HuH-7.5 (cell line): ENCODE results near the gene OS9.

Source experiments
- DNase-seq: peaks from one replicate; pipeline ENCODE4 v3.0.0; 2011; ENCODE audit warnings: low spot score

OS9 gene

DNA sequence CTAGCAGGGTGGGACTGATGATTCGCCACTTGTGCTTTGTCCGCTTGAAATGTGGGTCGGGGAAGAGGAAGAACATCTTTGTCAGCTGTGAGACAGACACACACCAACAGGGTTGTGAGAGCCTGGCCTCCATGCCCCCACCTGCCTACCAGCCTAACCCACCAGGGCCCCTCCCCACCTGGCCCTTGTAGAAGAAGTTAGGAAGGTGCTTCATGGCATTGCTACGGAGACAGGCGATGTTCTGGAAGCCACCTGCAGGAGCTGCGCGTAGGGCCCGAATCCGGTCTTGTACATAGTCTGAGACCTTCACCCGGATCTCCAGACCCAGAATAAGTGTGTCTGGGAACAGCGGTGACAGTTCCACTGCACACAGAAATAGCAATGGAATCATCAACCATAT, 75.7 kb downstream of the OS9 start:
- no peak for DNase-seq

DNA sequence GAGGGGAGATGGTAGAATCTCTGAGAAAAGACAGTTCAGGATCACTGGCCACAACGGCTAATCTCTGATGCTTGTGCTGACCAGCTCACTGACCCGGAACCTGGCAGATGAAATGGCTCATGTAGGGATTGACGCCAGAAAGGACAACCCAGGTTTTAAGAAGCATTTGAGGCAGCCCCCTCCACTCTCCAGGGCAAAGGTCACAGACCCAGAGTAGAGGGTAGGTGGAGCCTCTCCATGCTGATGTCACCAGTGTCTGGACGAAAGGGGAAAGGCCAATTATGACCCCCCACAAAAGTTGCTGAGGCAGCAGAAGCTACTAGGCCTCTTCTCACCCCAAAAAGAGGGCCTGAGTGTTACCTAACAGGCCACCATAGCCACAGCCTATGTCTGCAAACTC, 76.8 kb downstream of the OS9 start:
- no peak for DNase-seq
